Esophagus (tissue), 2 donors: ENCODE measurements around the gene FAM110A. TPM values are rescaled to one million over a fixed set of nuclear protein-coding genes. Genes with fewer than 3 reads are reported as not detected.
A peak's percentile ranks its signal among the peaks of the same experiment; 100 is the strongest.
"Not testable (repeated sequence)": the region's sequence is repeated elsewhere in the genome, so short reads cannot be mapped to it uniquely, and the experiment has no call there.

Experiments used
- H3K27ac ChIP-seq, 2 donors: one replicate each; pipeline ENCODE4 v1.5.1; 2013; ENCODE audit warnings: low read depth in 2 of 2, mild to moderate bottlenecking in 2 of 2, inconsistent platforms in 1 of 2, low read length in 1 of 2, moderate library complexity in 1 of 2
- H3K27me3 ChIP-seq, 2 donors: one replicate each; pipeline ENCODE4 v1.6.1; 2013; ENCODE audit warnings: low read length in 2 of 2, control low read depth in 1 of 2, mild to moderate bottlenecking in 1 of 2; ENCODE audit not compliant: insufficient read depth in 2 of 2, control insufficient read depth in 1 of 2
- H3K36me3 ChIP-seq, 2 donors: one replicate each; pipeline ENCODE4 v1.6.1; 2013; ENCODE audit warnings: low read length in 1 of 2; ENCODE audit not compliant: control insufficient read depth in 2 of 2, insufficient read depth in 2 of 2
- H3K4me1 ChIP-seq, 2 donors: one replicate each; pipeline ENCODE4 v1.6.1; 2013; ENCODE audit warnings: low read length in 1 of 2; ENCODE audit not compliant: control insufficient read depth in 2 of 2, insufficient read depth in 2 of 2
- H3K4me3 ChIP-seq, 2 donors: one replicate each; pipeline ENCODE4 v1.5.1; 2013; ENCODE audit warnings: low read length in 2 of 2, mild to moderate bottlenecking in 2 of 2, low read depth in 1 of 2, moderate library complexity in 1 of 2
- H3K9me3 ChIP-seq, 2 donors: one replicate each; pipeline ENCODE4 v1.6.1; 2013; ENCODE audit warnings: mild to moderate bottlenecking in 2 of 2, low read depth in 1 of 2, low read length in 1 of 2, moderate library complexity in 1 of 2; ENCODE audit not compliant: control insufficient read depth in 2 of 2, insufficient read depth in 1 of 2
- WGBS, 2 donors: extraction: QIAGEN DNeasy Blood & Tissue Kit; methylation state at CpG; one replicate each; pipeline ENCODE4 v1.1.7; 2013; 5-methylcytosine and 5-hydroxymethylcytosine counted together
- polyA plus RNA-seq, 2 donors: library from polyadenylated mRNA; stranded (reverse); fragments of 200-250 nt; gene quantifications; one replicate each; pipeline ENCODE4 v1.2.3, GENCODE V29; 2013
- donor health status: healthy with polysubstance abuse.
- donor health status: Bipolar disorder and iron deficiency.

Gene FAM110A
- polyA plus RNA-seq, 2 donors = 24.6 to 27.0 TPM

GRCh38 chr20:848193-848592 is 14.7 kb downstream of the FAM110A start:
- WGBS, 2 donors = 80 to 87% methylated on average over 5 of the region's 5 CpGs

GRCh38 chr20:848731-849130 is 15.2 kb downstream of the FAM110A start:
- H3K4me1 ChIP-seq = peaks cover 7 to 33% of the 10 kb centered on the region in 2 donors
- WGBS, 2 donors = 79 to 90% methylated on average over 8 of the region's 8 CpGs
- not testable (repeated sequence) for H3K4me3 ChIP-seq, H3K36me3 ChIP-seq, H3K27ac ChIP-seq, H3K27me3 ChIP-seq, H3K9me3 ChIP-seq

More at GRCh38 chr20:848193-848592, 14.7 kb downstream of the FAM110A start:
- Histone ChIP-seq H3K4me3 (no peak overlapping the region), H3K27me3 (no peaks in the 10 kb centered on the region), H3K4me1 (peaks cover 9 to 33% of the 10 kb centered on the region in 2 donors), H3K9me3 (no peaks in the 10 kb centered on the region), H3K36me3 (peaks cover 0 to 6% of the 10 kb centered on the region in 2 donors), H3K27ac (no peak overlapping the region)

GRCh38 chr20:853406-853996 is 20.0 kb downstream of the FAM110A start:
- 81 to 84% methylated on average over 4 of the region's 4 CpGs for WGBS, 2 donors
- no peaks in the 10 kb centered on the region for H3K9me3 ChIP-seq
- peaks cover 2 to 19% of the 10 kb centered on the region in 2 donors for H3K4me1 ChIP-seq
- no peaks in the 10 kb centered on the region for H3K36me3 ChIP-seq
- no peak overlapping the region for H3K27ac ChIP-seq
- no peak overlapping the region for H3K4me3 ChIP-seq
- H3K27me3 ChIP-seq = no peaks in the 10 kb centered on the region

GRCh38 chr20:854601-855000 is 21.1 kb downstream of the FAM110A start:
- Histone ChIP-seq H3K27ac (peak overlapping the region in 1 of 2 donors; percentile 25), H3K4me1 (peaks cover 2 to 23% of the 10 kb centered on the region in 2 donors), H3K27me3 (no peaks in the 10 kb centered on the region), H3K4me3 (no peak overlapping the region), H3K36me3 (no peaks in the 10 kb centered on the region), H3K9me3 (no peaks in the 10 kb centered on the region)
- 46 to 55% methylated on average over 6 of the region's 6 CpGs for WGBS, 2 donors

- Histone ChIP-seq H3K9me3 (no peaks in the 10 kb centered on the region), H3K27ac (peak overlapping the region; percentile 68 to 69), H3K27me3 (no peaks in the 10 kb centered on the region), H3K4me3 (no peak overlapping the region), H3K36me3 (no peaks in the 10 kb centered on the region), H3K4me1 (peaks cover 2 to 23% of the 10 kb centered on the region in 2 donors)
- WGBS, 2 donors = 44 to 45% methylated on average over 11 of the region's 11 CpGs
Observed at GRCh38 chr20:855466-856360, 22.2 kb downstream of the FAM110A start.

- Histone ChIP-seq H3K27ac (peak overlapping the region; percentile 53 to 68), H3K27me3 (no peaks in the 10 kb centered on the region), H3K36me3 (no peaks in the 10 kb centered on the region), H3K4me3 (no peak overlapping the region), H3K9me3 (no peaks in the 10 kb centered on the region), H3K4me1 (peaks cover 2 to 23% of the 10 kb centered on the region in 2 donors)
- 44 to 57% methylated on average over 12 of the region's 12 CpGs for WGBS, 2 donors
Observed at GRCh38 chr20:856361-856775, 22.9 kb downstream of the FAM110A start.

GRCh38 chr20:858011-858410 is 24.5 kb downstream of the FAM110A start:
- no peaks in the 10 kb centered on the region for H3K36me3 ChIP-seq
- H3K4me1 ChIP-seq = peaks cover 2 to 23% of the 10 kb centered on the region in 2 donors
- no peaks in the 10 kb centered on the region for H3K9me3 ChIP-seq
- no peak overlapping the region for H3K4me3 ChIP-seq
- no peak overlapping the region for H3K27ac ChIP-seq
- 51 to 66% methylated on average over 6 of the region's 6 CpGs for WGBS, 2 donors
- no peaks in the 10 kb centered on the region for H3K27me3 ChIP-seq

- Histone ChIP-seq H3K4me3 (no peak overlapping the region), H3K27me3 (no peaks in the 10 kb centered on the region), H3K27ac (no peak overlapping the region), H3K9me3 (no peaks in the 10 kb centered on the region), H3K4me1 (peaks cover 2 to 17% of the 10 kb centered on the region in 2 donors), H3K36me3 (no peaks in the 10 kb centered on the region)
- WGBS, 2 donors = 36 to 47% methylated on average over 3 of the region's 3 CpGs
Observed at GRCh38 chr20:859751-860231, 26.3 kb downstream of the FAM110A start.

- peaks cover 0 to 13% of the 10 kb centered on the region in 2 donors for H3K4me1 ChIP-seq
- H3K36me3 ChIP-seq = no peaks in the 10 kb centered on the region
- H3K27ac ChIP-seq = peak overlapping the region; percentile 31 to 53
- WGBS, 2 donors = 55 to 77% methylated on average over 2 of the region's 2 CpGs
- H3K9me3 ChIP-seq = no peaks in the 10 kb centered on the region
- no peaks in the 10 kb centered on the region for H3K27me3 ChIP-seq
- H3K4me3 ChIP-seq = no peak overlapping the region
Observed at GRCh38 chr20:860891-861290, 27.4 kb downstream of the FAM110A start.
